NOMO-1 treated with DMSO at 0.1 percent for 48 hours (cell line): ENCODE measurements around the gene PKDCC.
"Not testable (repeated sequence)": the region's sequence is repeated elsewhere in the genome, so short reads cannot be mapped to it uniquely, and the experiment has no call there.

Experiments used
- DNase-seq: peaks from one replicate; lab custom pipeline; 2025; ENCODE audit not compliant: unreplicated experiment; lab: John Stamatoyannopoulos, UW

Gene PKDCC

GRCh38 chr2:42063431-42064171, 15.8 kb downstream of the PKDCC start:
- DNase-seq = no peak

GRCh38 chr2:42064417-42064942, 16.7 kb downstream of the PKDCC start:
- DNase-seq = no peak

- DNase-seq = not testable (repeated sequence)
Observed at GRCh38 chr2:42065753-42066152, 17.9 kb downstream of the PKDCC start.

- DNase-seq = not testable (repeated sequence)
Observed at GRCh38 chr2:42067001-42067400, 19.2 kb downstream of the PKDCC start.

GRCh38 chr2:42067521-42067920, 19.7 kb downstream of the PKDCC start:
- no peak for DNase-seq

- DNase-seq = no peak
Observed at GRCh38 chr2:42068571-42069178, 20.9 kb downstream of the PKDCC start.

GRCh38 chr2:42069568-42069967, 21.7 kb downstream of the PKDCC start:
- no peak for DNase-seq

- no peak for DNase-seq
Observed at GRCh38 chr2:42071791-42072190, 24.0 kb downstream of the PKDCC start.

- peak; percentile 39 for DNase-seq
Observed at GRCh38 chr2:42072349-42073118, 24.7 kb downstream of the PKDCC start.

- DNase-seq = no peak
Observed at GRCh38 chr2:42073739-42074503, 26.1 kb downstream of the PKDCC start.

- no peak for DNase-seq
Observed at GRCh38 chr2:42074661-42075060, 26.8 kb downstream of the PKDCC start.

GRCh38 chr2:42076357-42077225, 28.8 kb downstream of the PKDCC start:
- DNase-seq = no peak

GRCh38 chr2:42077343-42077742, 29.5 kb downstream of the PKDCC start:
- no peak for DNase-seq

GRCh38 chr2:42079737-42080287, 32.0 kb downstream of the PKDCC start:
- DNase-seq = no peak

GRCh38 chr2:42081151-42081550, 33.3 kb downstream of the PKDCC start:
- not testable (repeated sequence) for DNase-seq

- no peak for DNase-seq
Observed at GRCh38 chr2:42082016-42082415, 34.2 kb downstream of the PKDCC start.

GRCh38 chr2:42084231-42084671, 36.4 kb downstream of the PKDCC start:
- DNase-seq = no peak

GRCh38 chr2:42085070-42085469, 37.2 kb downstream of the PKDCC start:
- not testable (repeated sequence) for DNase-seq

- no peak for DNase-seq
Observed at GRCh38 chr2:42085706-42086487, 38.1 kb downstream of the PKDCC start.
